CD14-positive monocyte (primary cell): ENCODE measurements around the gene RPL36AL. TPM values are rescaled to one million over a fixed set of nuclear protein-coding genes. Genes with fewer than 3 reads are reported as not detected.
"Not testable (repeated sequence)": the region's sequence is repeated elsewhere in the genome, so short reads cannot be mapped to it uniquely, and the experiment has no call there.

Experiments used
- DNase-seq, 3 donors: peaks; one replicate each; pipeline ENCODE4 v3.0.0-alpha.2; 2011 to 2022
- H2AFZ ChIP-seq: 2 replicates; pipeline ENCODE4 v1.6.0; 2012; ENCODE audit warnings: mild to moderate bottlenecking, low read depth, low read length, inconsistent platforms; ENCODE audit not compliant: insufficient read depth, poor library complexity, severe bottlenecking
- H3K27ac ChIP-seq, 2 donors: 1 replicate in 1 of 2; 2 replicates in 1 of 2; pipeline ENCODE4 v1.5.1; 2012 to 2013; ENCODE audit warnings: low read length in 2 of 2, control low read depth in 1 of 2, inconsistent platforms in 1 of 2, low read depth in 1 of 2, mild to moderate bottlenecking in 1 of 2
- H3K27me3 ChIP-seq, 2 donors: one replicate each; pipeline versions ENCODE4 v1.6.0 to v1.6.1; 2011 to 2013; ENCODE audit warnings: low read length in 2 of 2; ENCODE audit not compliant: control insufficient read depth in 2 of 2, insufficient read depth in 2 of 2
- H3K36me3 ChIP-seq, 2 donors: replicated peaks in 1 of 2; 1 replicate in 1 of 2; 2 replicates in 1 of 2; pipeline versions ENCODE4 v1.5.1 to v1.6.1; 2012 to 2013; ENCODE audit warnings: low read length in 2 of 2, control low read depth in 1 of 2, inconsistent platforms in 1 of 2, mild to moderate bottlenecking in 1 of 2; ENCODE audit not compliant: insufficient read depth in 2 of 2, control insufficient read depth in 1 of 2
- H3K4me1 ChIP-seq, 2 donors: 1 replicate in 1 of 2; 2 replicates in 1 of 2; pipeline versions ENCODE4 v1.5.1 to v1.6.1; 2012 to 2013; ENCODE audit warnings: low read length in 2 of 2, control low read depth in 1 of 2, inconsistent platforms in 1 of 2, mild to moderate bottlenecking in 1 of 2, moderate library complexity in 1 of 2; ENCODE audit not compliant: insufficient read depth in 2 of 2, control insufficient read depth in 1 of 2
- H3K4me2 ChIP-seq: replicated peaks from 2 replicates; pipeline ENCODE3; 2012; ENCODE audit warnings: low read length, moderate library complexity, mild to moderate bottlenecking; ENCODE audit not compliant: poor library complexity, severe bottlenecking; ENCODE audit errors: extremely low read depth
- H3K4me3 ChIP-seq, 3 experiments: fragments of 200-600 bp in 1 of 3; sonication (generic) in 1 of 3; replicated peaks in 1 of 3; 1 replicate in 2 of 3; 2 replicates in 1 of 3; pipeline ENCODE4 v1.5.1; 2011 to 2013; ENCODE audit warnings: low read length in 3 of 3, mild to moderate bottlenecking in 3 of 3, control low read depth in 2 of 3, low read depth in 2 of 3, inconsistent platforms in 1 of 3, moderate library complexity in 1 of 3
- H3K79me2 ChIP-seq: 2 replicates; pipeline ENCODE4 v1.6.0; 2012; ENCODE audit warnings: mild to moderate bottlenecking, control low read depth, inconsistent platforms, low read length, moderate library complexity; ENCODE audit not compliant: insufficient read depth
- H3K9ac ChIP-seq: 2 replicates; pipeline ENCODE4 v1.6.0; 2017; ENCODE audit warnings: low read length, mild to moderate bottlenecking; ENCODE audit not compliant: insufficient read depth, poor library complexity, severe bottlenecking
- H3K9me3 ChIP-seq, 2 donors: replicated peaks in 1 of 2; 1 replicate in 1 of 2; 2 replicates in 1 of 2; pipeline versions ENCODE4 v1.5.1 to v1.6.1; 2012 to 2013; ENCODE audit warnings: low read length in 2 of 2, control low read depth in 1 of 2; ENCODE audit not compliant: control insufficient read depth in 1 of 2, insufficient read depth in 1 of 2
- H4K20me1 ChIP-seq: 2 replicates; pipeline ENCODE4 v1.6.0; 2012; ENCODE audit warnings: mild to moderate bottlenecking, low read length, control low read depth, moderate library complexity; ENCODE audit not compliant: insufficient read depth
- H3K27ac Mint-ChIP-seq, 7 donors: one replicate each; pipeline ENCODE4 v1.8.0; 2020; ENCODE audit warnings: mild to moderate bottlenecking in 7 of 7, mixed read lengths in 7 of 7, moderate library complexity in 6 of 7, inconsistent platforms in 2 of 7
- H3K27me3 Mint-ChIP-seq, 3 donors: one replicate each; pipeline ENCODE4 v1.8.0; 2021 to 2022; ENCODE audit warnings: low read depth in 3 of 3, mild to moderate bottlenecking in 3 of 3, mixed read lengths in 3 of 3, moderate library complexity in 3 of 3, inconsistent platforms in 1 of 3
- H3K36me3 Mint-ChIP-seq, 2 donors: one replicate each; pipeline ENCODE4 v1.8.0; 2020; ENCODE audit warnings: mixed read lengths in 2 of 2, inconsistent platforms in 1 of 2, mild to moderate bottlenecking in 1 of 2
- H3K4me1 Mint-ChIP-seq: one replicate; pipeline ENCODE4 v1.8.0; 2020; ENCODE audit warnings: mild to moderate bottlenecking, mixed read lengths
- H3K4me3 Mint-ChIP-seq, 2 donors: one replicate each; pipeline ENCODE4 v1.8.0; 2020; ENCODE audit warnings: mild to moderate bottlenecking in 2 of 2, mixed read lengths in 2 of 2, moderate library complexity in 1 of 2
- H3K9me3 Mint-ChIP-seq, 7 donors: one replicate each; pipeline ENCODE4 v1.8.0; 2020 to 2022; ENCODE audit warnings: mixed read lengths in 7 of 7, mild to moderate bottlenecking in 6 of 7, moderate library complexity in 6 of 7, inconsistent platforms in 2 of 7
- WGBS: methylation state at CpG from one replicate; pipeline ENCODE4 v1.1.5; 2013; ENCODE audit warnings: missing lambda C conversion rate; ENCODE audit not compliant: insufficient coverage; 5-methylcytosine and 5-hydroxymethylcytosine counted together
- intact Hi-C, 2 donors: fragments of 100-400 bp; cut with micrococcal nuclease; formaldehyde crosslinking; loops; one replicate each; pipeline versions ENCODE4 v1.15.0 to v1.15.1; 2023
- polyA plus RNA-seq, 3 donors: library from polyadenylated mRNA; depleted of rRNA in 1 of 3; unstranded in 2 of 3; stranded (reverse) in 1 of 3; fragments of 300-500 nt in 2 of 3; fragments of >200 nt in 1 of 3; fragmentation: Illumina TruSeq in 2 of 3; gene quantifications; 1 replicate in 2 of 3; 2 replicates in 1 of 3; pipeline ENCODE4 v1.2.3, GENCODE V29; 2012 to 2021
- TF ChIP-seq, protein P1 (sequence below): fragments of 200-600 bp; IDR thresholded peaks from one replicate; pipeline ENCODE4 v1.8.0; 2022; ENCODE audit warnings: antibody characterized with exemption, mild to moderate bottlenecking

The RPL36AL gene
- polyA plus RNA-seq, 3 donors: 237 to 454 (median 408) TPM

DNA sequence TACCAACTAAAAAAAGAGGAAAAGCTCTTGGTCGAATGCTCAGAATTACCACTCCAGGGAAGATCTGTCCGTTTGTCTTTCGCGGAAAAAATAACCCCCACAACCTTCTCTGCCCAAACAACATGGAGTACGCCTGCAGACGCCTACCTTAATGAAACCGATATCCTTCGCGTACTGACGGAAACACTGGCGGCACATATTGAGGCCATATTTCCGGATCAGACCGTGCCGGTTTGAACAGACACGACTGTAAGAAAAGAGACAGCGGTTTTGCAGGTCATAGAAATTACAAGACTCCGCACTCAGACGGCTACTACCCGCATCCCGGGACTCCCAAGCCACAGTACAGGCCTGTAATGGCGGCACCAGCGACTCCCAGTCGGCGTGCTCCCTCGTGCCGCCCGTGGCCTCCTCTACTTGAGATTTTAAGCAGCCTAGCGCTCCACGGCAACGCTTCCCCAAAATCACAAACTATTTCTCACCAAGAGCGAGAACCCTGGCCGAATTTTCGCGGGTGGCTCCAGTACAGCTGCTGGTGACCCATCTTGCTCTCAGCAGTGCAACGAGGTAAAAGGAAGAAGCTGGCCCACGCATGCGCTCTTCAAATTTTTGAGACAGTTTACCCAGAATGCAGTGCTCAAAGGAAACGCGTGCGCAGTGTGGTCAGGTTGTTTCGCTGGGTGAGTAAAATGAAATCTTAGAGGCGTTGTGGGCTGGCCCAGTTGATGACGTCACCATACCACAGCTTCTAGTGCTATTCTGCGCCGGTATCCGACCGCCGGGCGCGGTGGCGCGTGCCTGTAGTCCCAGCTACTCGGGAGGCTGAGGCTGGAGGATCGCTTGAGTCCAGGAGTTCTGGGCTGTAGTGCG lies 34.4 kb downstream of the RPL36AL start, which contains the start of gene RPS29:
TSS of gene RPS29 (minus strand) at position 578 of the 870 bp plus-strand sequence. CDS start at position 544, 34 bp downstream.
- Histone ChIP-seq H2AFZ (peak within 1 kb of the TSS; percentile 75), H4K20me1 (peaks cover 40% of the 10 kb centered on the region), H3K27me3 (no peaks in the 10 kb centered on the region), H3K9ac (peak within 1 kb of the TSS; percentile 90), H3K79me2 (peaks cover 52% of the 10 kb centered on the region), H3K4me1 (peaks cover 16 to 21% of the 10 kb centered on the region in 2 donors), H3K9me3 (no peaks in the 10 kb centered on the region), H3K27ac (peak within 1 kb of the TSS; percentile 93 to 95), H3K4me3 (peak within 1 kb of the TSS; percentile 65 to 97 (median 87)), H3K4me2 (peak within 1 kb of the TSS; percentile 91), H3K36me3 (peaks cover 20 to 35% of the 10 kb centered on the region in 2 donors)
- TF ChIP-seq, protein P1, sequence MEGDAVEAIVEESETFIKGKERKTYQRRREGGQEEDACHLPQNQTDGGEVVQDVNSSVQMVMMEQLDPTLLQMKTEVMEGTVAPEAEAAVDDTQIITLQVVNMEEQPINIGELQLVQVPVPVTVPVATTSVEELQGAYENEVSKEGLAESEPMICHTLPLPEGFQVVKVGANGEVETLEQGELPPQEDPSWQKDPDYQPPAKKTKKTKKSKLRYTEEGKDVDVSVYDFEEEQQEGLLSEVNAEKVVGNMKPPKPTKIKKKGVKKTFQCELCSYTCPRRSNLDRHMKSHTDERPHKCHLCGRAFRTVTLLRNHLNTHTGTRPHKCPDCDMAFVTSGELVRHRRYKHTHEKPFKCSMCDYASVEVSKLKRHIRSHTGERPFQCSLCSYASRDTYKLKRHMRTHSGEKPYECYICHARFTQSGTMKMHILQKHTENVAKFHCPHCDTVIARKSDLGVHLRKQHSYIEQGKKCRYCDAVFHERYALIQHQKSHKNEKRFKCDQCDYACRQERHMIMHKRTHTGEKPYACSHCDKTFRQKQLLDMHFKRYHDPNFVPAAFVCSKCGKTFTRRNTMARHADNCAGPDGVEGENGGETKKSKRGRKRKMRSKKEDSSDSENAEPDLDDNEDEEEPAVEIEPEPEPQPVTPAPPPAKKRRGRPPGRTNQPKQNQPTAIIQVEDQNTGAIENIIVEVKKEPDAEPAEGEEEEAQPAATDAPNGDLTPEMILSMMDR: no peak
- peaks cover 24 to 37% of the 10 kb centered on the region in 2 donors for H3K36me3 Mint-ChIP-seq
- H3K27ac Mint-ChIP-seq: peak within 1 kb of the TSS; percentile 96 to 99 (median 98)
- H3K4me3 Mint-ChIP-seq: peak within 1 kb of the TSS; percentile 97 to 100
- no peaks in the 10 kb centered on the region for H3K9me3 Mint-ChIP-seq
- peaks cover 37% of the 10 kb centered on the region for H3K4me1 Mint-ChIP-seq
- DNase-seq: peak; percentile 99
- WGBS: under 1% methylated on average over 43 of the region's 55 CpGs
- intact Hi-C loops: loop anchor here (2.0 to 5.0 kb wide), 3 partner anchors 13 to 181 kb away; partner anchors contain the start of genes MGAT2 (in 2 of the 2), RPL36AL (in 2 of the 2), KLHDC2 (in 1 of the 2) and LRR1 (in 1 of the 2)
- peaks cover 0 to 3% (median 2%) of the 10 kb centered on the region in 3 donors for H3K27me3 Mint-ChIP-seq

GRCh38 chr14:49584981-49585640 lies 35.3 kb downstream of the RPL36AL start:
- peak in 1 of 3 donors; percentile 7 for DNase-seq
- H3K27me3 Mint-ChIP-seq, H3K27me3 ChIP-seq, H3K9me3 ChIP-seq, H3K9me3 Mint-ChIP-seq: not testable (repeated sequence)
- Histone ChIP-seq H3K27ac (peak overlapping the region; percentile 42 to 95), H2AFZ (peak overlapping the region; percentile 75), H3K4me1 (peaks cover 16 to 21% of the 10 kb centered on the region in 2 donors), H3K36me3 (peaks cover 20 to 35% of the 10 kb centered on the region in 2 donors), H4K20me1 (peaks cover 45% of the 10 kb centered on the region), H3K4me2 (peak overlapping the region; percentile 91), H3K4me3 (peak overlapping the region; percentile 65 to 97 (median 87)), H3K9ac (peak overlapping the region; percentile 90), H3K79me2 (peaks cover 58% of the 10 kb centered on the region)
- H3K4me1 Mint-ChIP-seq: peaks cover 39% of the 10 kb centered on the region
- peaks cover 25 to 39% of the 10 kb centered on the region in 2 donors for H3K36me3 Mint-ChIP-seq
- H3K4me3 Mint-ChIP-seq: peak overlapping the region; percentile 97 to 100
- WGBS: 29% methylated on average over 19 of the region's 32 CpGs
- H3K27ac Mint-ChIP-seq: peak overlapping the region; percentile 96 to 99 (median 98)
- intact Hi-C loops: loop anchor here (2.0 to 5.0 kb wide), 3 partner anchors 14 to 182 kb away; partner anchors contain the start of genes MGAT2 (in 2 of the 2), RPL36AL (in 2 of the 2), KLHDC2 (in 1 of the 2) and LRR1 (in 1 of the 2)
